K562 (cell line): ENCODE measurements around the gene AGPAT2. TPM values are rescaled to one million over a fixed set of nuclear protein-coding genes. Genes with fewer than 3 reads are reported as not detected.

Source experiments
- ATAC-seq: fragments of 200-7000 bp; cut with Tn5 transposase; 3 replicates; pipeline ENCODE4 v1.9.1; 2020; ENCODE audit warnings: moderate library complexity
- BruUV-seq: library from RNA; stranded (reverse); fragments of 400-500 nt; replicated peaks from 2 replicates; lab custom pipeline; 2021; lab: Mats Ljungman, UMichigan
- CTCF ChIA-PET: fragments of 300-600 bp; formaldehyde crosslinking; extraction: SDS; loops from one replicate; lab custom pipeline; 2021; ENCODE audit warnings: low intra/inter-chr PET ratio; lab: Yijun Ruan, JAX
- POLR2A ChIA-PET: fragments of 300-600, 350-650 bp; sonication (Branson Sonifier 250); formaldehyde crosslinking; extraction: SDS; loops from one replicate; lab custom pipeline; 2021; ENCODE audit warnings: antibody characterized with exemption, inconsistent platforms; lab: Yijun Ruan, JAX
- DNase-seq, 4 experiments: peaks; one replicate each; pipeline versions ENCODE4 v3.0.0 to v3.0.0-alpha.2; 2011 to 2018; ENCODE audit warnings: low spot score in 3 of 4, mixed read lengths in 3 of 4; ENCODE audit errors: extremely low read depth in 1 of 4
- FAIRE-seq: peaks from 2 replicates; lab custom pipeline; 2011; peaks lifted over from hg19 to GRCh38; lab: Jason Lieb, UNC
- H2AFZ ChIP-seq: 2 replicates; pipeline ENCODE4 v1.6.0; 2011; ENCODE audit warnings: low read depth, low read length, control low read depth, inconsistent platforms
- H3K27ac ChIP-seq: fragments of 200-600 bp; 3 replicates; pipeline ENCODE4 v1.8.0; 2011; ENCODE audit warnings: low read depth, mild to moderate bottlenecking, control low read depth, inconsistent platforms, low read length, moderate library complexity, mixed read lengths; ENCODE audit errors: extremely low read depth
- H3K27me3 ChIP-seq, 2 experiments: fragments of 300-600 bp in 1 of 2; 2 replicates in 1 of 2; 3 replicates in 1 of 2; pipeline versions ENCODE4 v1.6.0 to v1.8.0; 2011; ENCODE audit warnings: inconsistent platforms in 2 of 2, low read length in 2 of 2, mild to moderate bottlenecking in 1 of 2, mixed read lengths in 1 of 2, moderate library complexity in 1 of 2; ENCODE audit not compliant: control insufficient read depth in 2 of 2, insufficient read depth in 2 of 2
- H3K36me3 ChIP-seq: fragments of 300-600 bp; 3 replicates; pipeline ENCODE4 v1.8.0; 2011; ENCODE audit warnings: mild to moderate bottlenecking, low read length, inconsistent platforms; ENCODE audit not compliant: control insufficient read depth, insufficient read depth
- H3K4me1 ChIP-seq, 2 experiments: fragments of 200-600 bp in 1 of 2; replicated peaks in 1 of 2; 2 replicates in 1 of 2; 3 replicates in 1 of 2; pipeline versions ENCODE4 v1.5.1 to v1.8.0; 2011; ENCODE audit warnings: inconsistent platforms in 2 of 2, low read length in 2 of 2, mild to moderate bottlenecking in 1 of 2, mixed read lengths in 1 of 2, moderate library complexity in 1 of 2; ENCODE audit not compliant: control insufficient read depth in 2 of 2, insufficient read depth in 2 of 2
- H3K4me2 ChIP-seq: 2 replicates; pipeline ENCODE4 v1.6.1; 2011; ENCODE audit warnings: low read length, control low read depth, inconsistent platforms, mixed read lengths; ENCODE audit not compliant: insufficient read depth
- H3K4me3 ChIP-seq: fragments of 200-600 bp; sonication (generic), shearing (Covaris generic); 2 replicates; pipeline ENCODE4 v1.5.1; 2016; ENCODE audit warnings: control low read depth, inconsistent platforms
- H3K79me2 ChIP-seq: fragments of 200-600 bp; 3 replicates; pipeline ENCODE4 v1.8.0; 2011; ENCODE audit warnings: low read length, inconsistent platforms; ENCODE audit not compliant: control insufficient read depth, insufficient read depth
- H3K9ac ChIP-seq, 2 experiments: 2 replicates each; pipeline versions ENCODE4 v1.6.0 to v1.6.1; 2011; ENCODE audit warnings: low read depth in 2 of 2, low read length in 2 of 2, control low read depth in 1 of 2, inconsistent platforms in 1 of 2, mild to moderate bottlenecking in 1 of 2, mixed read lengths in 1 of 2; ENCODE audit not compliant: insufficient read depth in 1 of 2
- H3K9me1 ChIP-seq: one replicate; pipeline ENCODE4 v1.6.0; 2011; ENCODE audit warnings: inconsistent platforms, mild to moderate bottlenecking, low read length, moderate library complexity; ENCODE audit not compliant: control insufficient read depth, insufficient read depth
- H3K9me3 ChIP-seq: replicated peaks from 2 replicates; pipeline ENCODE4 v1.5.1; 2011; ENCODE audit warnings: low read depth, low read length, inconsistent platforms; ENCODE audit not compliant: control insufficient read depth, insufficient read depth
- H4K20me1 ChIP-seq: replicated peaks from 2 replicates; pipeline ENCODE4 v1.6.1; 2011; ENCODE audit warnings: low read length, inconsistent platforms, mixed read lengths; ENCODE audit not compliant: control insufficient read depth, insufficient read depth
- CBX8 ChIP-seq: fragments of 200-600 bp; sonication (generic); IDR thresholded peaks from 2 replicates; pipeline ENCODE4 v1.6.1; 2012; ENCODE audit warnings: borderline replicate concordance, mixed run types, low read depth, mild to moderate bottlenecking, moderate library complexity, mixed read lengths, low read length, control low read depth, inconsistent platforms; ENCODE audit not compliant: poor library complexity, severe bottlenecking; ENCODE audit errors: extremely low read depth
- E2F1 ChIP-seq: sonication (generic); formaldehyde crosslinking; IDR thresholded peaks from 2 replicates; pipeline ENCODE4 v1.8.1; 2023; ENCODE audit warnings: mild to moderate bottlenecking, missing genetic modification reagents, moderate library complexity
- E2F6 ChIP-seq, 2 experiments: IDR thresholded peaks; 2 replicates each; pipeline ENCODE4 v1.6.1; 2011; ENCODE audit warnings: borderline replicate concordance in 1 of 2, control low read depth in 1 of 2, low read depth in 1 of 2, low read length in 1 of 2, mild to moderate bottlenecking in 1 of 2, mixed read lengths in 1 of 2, moderate library complexity in 1 of 2; ENCODE audit not compliant: insufficient read depth in 1 of 2, insufficient read length in 1 of 2, poor library complexity in 1 of 2, severe bottlenecking in 1 of 2; ENCODE audit errors: extremely low read depth in 1 of 2
- NBN ChIP-seq: fragments of 450-650 bp; IDR thresholded peaks from 2 replicates; pipeline ENCODE4 v1.6.1; 2016; ENCODE audit warnings: low read depth, mild to moderate bottlenecking
- PURB ChIP-seq: sonication (generic); formaldehyde crosslinking; IDR thresholded peaks from 2 replicates; pipeline ENCODE4 v1.9.0; 2021; ENCODE audit warnings: low read depth, mild to moderate bottlenecking, missing genetic modification reagents
- THRA ChIP-seq: fragments of 450-650 bp; IDR thresholded peaks from 2 replicates; pipeline ENCODE4 v1.6.1; 2017; ENCODE audit warnings: mild to moderate bottlenecking, moderate library complexity
- ZBTB7A ChIP-seq: IDR thresholded peaks from 2 replicates; pipeline ENCODE4 v1.6.1; 2011; ENCODE audit warnings: low read depth, mild to moderate bottlenecking, low read length, moderate library complexity, borderline replicate concordance; ENCODE audit not compliant: control insufficient read depth
- WGBS: fragments of 100-300 bp; shearing (Covaris generic); methylation state at CpG from one replicate; pipeline ENCODE4 v1.1.6; 2016; ENCODE audit warnings: low coverage, mixed read lengths; ENCODE audit not compliant: insufficient coverage; ENCODE audit errors: missing lambda C conversion rate; 5-methylcytosine and 5-hydroxymethylcytosine counted together
- in situ Hi-C: fragments of 300-500 bp; cut with MboI; formaldehyde crosslinking; loops from 4 replicates; pipeline ENCODE4 v1.15.0; 2018; ENCODE audit warnings: inconsistent platforms, mixed read lengths
- intact Hi-C: fragments of 100-400 bp; cut with micrococcal nuclease; formaldehyde crosslinking; loops from 2 replicates; pipeline ENCODE4 v1.14.2; 2022
- polyA plus RNA-seq, 8 experiments: library from polyadenylated mRNA; depleted of rRNA in 4 of 8; stranded (reverse) in 5 of 8; unstranded in 3 of 8; fragments of >200 nt; fragmentation: Nextera tagmentation in 2 of 8; fragmentation: Illumina TruSeq in 1 of 8; extraction: Ambion mirVana in 2 of 8; extraction: Trizol in 1 of 8; gene quantifications; 2 replicates each; pipeline versions ENCODE4 v1.2.1 to v1.2.3, GENCODE V29; 2011 to 2014; ENCODE audit warnings: inconsistent platforms in 1 of 8, missing spikeins in 1 of 8
- total RNA-seq, 7 experiments: library from RNA; depleted of rRNA in 6 of 7; stranded (reverse); fragments of >200 nt in 6 of 7; fragmentation: Illumina TruSeq in 2 of 7; extraction: Trizol in 2 of 7; gene quantifications; 2 replicates each; pipeline versions ENCODE4 v1.2.1 to v1.2.3, GENCODE V29; 2011 to 2021; ENCODE audit warnings: low replicate concordance in 1 of 7

AGPAT2 gene
- total and polyA plus RNA-seq, 9 of the 15 experiments (the other 6 are each of a cell fraction or from before 2014, with no cell fraction given): 0.13 to 54.5 (median 23.9) TPM

- POLR2A ChIA-PET: no interaction called here
- no peak for TF ChIP-seq NBN
- TF ChIP-seq CBX8: no peak
- TF ChIP-seq E2F1 (CRISPR knock-in tag): no peak
- TF ChIP-seq ZBTB7A: peak; percentile 22; the same call in 1 of the 2 replicates
- no peak for TF ChIP-seq THRA
- no peak for TF ChIP-seq E2F6 (IDR thresholded peaks at IDR 0.05; ENCODE audit: borderline replicate concordance in 1 of 2, extremely low read depth in 1 of 2, insufficient read depth in 1 of 2, insufficient read length in 1 of 2, low read depth in 1 of 2, low read length in 1 of 2, poor library complexity in 1 of 2, severe bottlenecking in 1 of 2)
- no peak for TF ChIP-seq PURB (CRISPR knock-in tag)
- Histone ChIP-seq H3K9me1 (no peaks in the 10 kb centered on the region), H3K27me3 (no peaks in the 10 kb centered on the region), H3K4me1 (peaks cover 20 to 57% of the 10 kb centered on the region in 2 experiments), H3K4me2 (no peak overlapping the region), H2AFZ (no peak overlapping the region), H3K79me2 (peaks cover 12% of the 10 kb centered on the region), H3K9me3 (no peaks in the 10 kb centered on the region), H4K20me1 (no peaks in the 10 kb centered on the region), H3K9ac (peak overlapping the region in 1 of 2 experiments; percentile 48; a peak in 1 of 4 replicates), H3K36me3 (peaks cover 3% of the 10 kb centered on the region; the same call in 1 of the 3 replicates), H3K4me3 (no peak overlapping the region), H3K27ac (no peak overlapping the region)
- BruUV-seq: no TSS peak
- no peak for FAIRE-seq
- ATAC-seq: no peak
- in situ Hi-C loops: no loop called here
- intact Hi-C loops: no loop called here
- CTCF ChIA-PET: no interaction called here
- 82% methylated on average over 21 of the region's 24 CpGs for WGBS
- DNase-seq: no peak
Observed at GRCh38 chr9:136709454-136710109, 22.3 kb upstream of the AGPAT2 start.
